ENCODE measurements around the gene FADS1.
A peak's percentile ranks its signal among the peaks of the same experiment; 100 is the strongest.

FADS1 gene

GRCh38 chr11:61795459-61795858 is 21.3 kb downstream of the FADS1 start:
- DNase-seq: no peak

- no peak for DNase-seq
Observed at GRCh38 chr11:61794579-61794978, 22.2 kb downstream of the FADS1 start.

DNA sequence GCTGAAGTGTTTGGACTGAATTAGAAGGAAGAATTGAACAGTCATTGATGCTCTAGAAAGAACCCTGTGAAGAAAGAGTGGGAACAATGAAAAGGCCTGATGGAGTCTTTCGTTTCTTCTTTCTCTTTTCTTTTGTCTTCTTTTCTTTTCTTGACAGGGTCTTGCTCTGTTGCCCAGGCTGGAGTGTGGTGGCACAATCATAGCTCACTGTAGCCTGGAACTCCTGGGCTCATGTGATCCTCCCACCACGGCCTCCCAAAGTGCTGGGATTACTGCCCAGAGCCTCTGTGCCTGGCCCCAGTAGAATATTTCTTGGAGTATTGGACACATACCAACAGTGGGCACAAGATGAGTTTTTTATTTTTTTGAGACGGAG is 23.0 kb downstream of the FADS1 start:
- DNase-seq: no peak

DNA sequence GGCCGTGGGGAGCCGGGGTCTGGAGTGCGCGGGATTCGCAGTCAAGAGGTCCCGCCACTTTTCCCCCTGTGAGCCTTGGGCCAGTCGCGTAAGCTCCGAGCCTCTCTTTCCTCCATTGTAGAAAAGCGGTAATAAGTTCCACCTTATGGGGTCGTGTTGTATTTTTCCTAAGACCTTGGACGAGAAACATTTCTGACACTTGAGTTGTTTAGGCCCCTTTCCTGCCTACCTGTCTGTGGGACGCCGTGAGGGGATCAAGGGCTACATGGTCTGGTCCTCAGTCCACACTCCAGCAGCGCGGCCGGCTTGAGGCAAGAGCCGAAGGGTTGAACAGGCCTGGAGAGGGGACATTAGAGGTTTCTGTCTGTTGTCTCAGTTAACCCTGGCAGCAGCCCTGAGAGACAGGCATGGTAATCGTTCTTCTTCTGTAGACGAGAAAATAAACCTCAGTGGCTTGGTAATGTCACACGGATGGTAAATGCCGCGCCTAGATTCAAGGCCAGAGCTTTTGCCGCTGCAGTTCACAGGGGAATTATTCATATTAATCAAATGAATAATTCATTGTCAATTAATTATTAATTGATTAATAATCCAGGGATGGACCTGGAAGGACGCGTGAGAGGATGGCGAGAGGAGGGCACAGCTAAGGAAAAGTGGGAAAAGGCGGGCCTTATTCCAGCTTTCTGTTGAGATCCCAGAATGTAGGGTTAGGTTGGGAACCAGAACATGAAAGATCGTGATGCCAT is 23.5 kb downstream of the FADS1 start:
- no peak for DNase-seq

DNA sequence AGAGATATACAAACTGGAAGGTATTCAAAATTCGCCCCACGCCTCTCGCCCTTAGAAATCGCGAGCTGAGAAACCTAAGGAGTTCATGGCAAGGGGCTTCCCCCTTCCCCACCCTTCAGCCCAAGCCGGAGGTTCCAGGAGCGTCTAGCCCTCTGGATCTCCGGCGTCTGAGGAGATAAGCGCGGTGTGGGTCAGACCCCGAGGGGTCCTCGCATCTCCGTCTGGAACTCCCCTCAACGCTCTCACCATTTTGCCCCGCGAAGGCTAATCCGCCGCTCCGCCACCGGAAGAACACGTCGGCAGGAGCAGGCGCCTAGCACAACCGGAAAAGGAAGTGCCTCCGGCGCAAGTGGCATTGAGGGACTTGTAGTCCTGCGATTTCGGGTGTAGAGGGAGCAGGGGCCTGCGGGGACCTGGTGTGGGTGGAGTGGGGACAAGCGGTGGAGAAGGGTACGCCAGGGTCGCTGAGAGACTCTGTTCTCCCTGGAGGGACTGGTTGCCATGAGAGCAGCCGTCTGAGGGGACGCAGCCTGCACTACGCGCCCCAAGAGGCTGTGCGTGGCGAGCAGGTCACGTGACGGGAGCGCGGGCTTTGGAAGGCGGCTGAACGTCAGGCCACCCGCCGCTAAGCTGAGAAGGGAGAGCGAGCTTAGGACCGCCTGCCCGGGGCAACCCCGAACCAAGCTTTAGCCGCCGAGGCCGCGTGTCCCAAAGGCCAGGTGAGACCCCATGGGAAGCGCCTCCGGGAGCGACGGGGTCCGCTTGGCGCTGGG is 24.3 kb downstream of the FADS1 start, which contains the start of the genes FEN1 and TMEM258:
Gene FEN1 (plus strand): TSS at position 602 of the 773 bp plus-strand sequence. CDS start 2,451 bp downstream, outside the sequence.
Gene TMEM258 (minus strand): TSS at position 290 of the 773 bp plus-strand sequence. CDS start 41 bp downstream, at position 249.
- peak; percentile 86 to 93 for DNase-seq

GRCh38 chr11:61791737-61792309 is 25.0 kb downstream of the FADS1 start:
- DNase-seq: peak; percentile 64 to 75

GRCh38 chr11:61787928-61788491 is 28.8 kb downstream of the FADS1 start:
- DNase-seq: peak; percentile 29 to 53

GRCh38 chr11:61785837-61786402 is 30.9 kb downstream of the FADS1 start:
- DNase-seq: no peak

- no peak for DNase-seq
Observed at GRCh38 chr11:61784506-61784805, 32.3 kb downstream of the FADS1 start.

DNA sequence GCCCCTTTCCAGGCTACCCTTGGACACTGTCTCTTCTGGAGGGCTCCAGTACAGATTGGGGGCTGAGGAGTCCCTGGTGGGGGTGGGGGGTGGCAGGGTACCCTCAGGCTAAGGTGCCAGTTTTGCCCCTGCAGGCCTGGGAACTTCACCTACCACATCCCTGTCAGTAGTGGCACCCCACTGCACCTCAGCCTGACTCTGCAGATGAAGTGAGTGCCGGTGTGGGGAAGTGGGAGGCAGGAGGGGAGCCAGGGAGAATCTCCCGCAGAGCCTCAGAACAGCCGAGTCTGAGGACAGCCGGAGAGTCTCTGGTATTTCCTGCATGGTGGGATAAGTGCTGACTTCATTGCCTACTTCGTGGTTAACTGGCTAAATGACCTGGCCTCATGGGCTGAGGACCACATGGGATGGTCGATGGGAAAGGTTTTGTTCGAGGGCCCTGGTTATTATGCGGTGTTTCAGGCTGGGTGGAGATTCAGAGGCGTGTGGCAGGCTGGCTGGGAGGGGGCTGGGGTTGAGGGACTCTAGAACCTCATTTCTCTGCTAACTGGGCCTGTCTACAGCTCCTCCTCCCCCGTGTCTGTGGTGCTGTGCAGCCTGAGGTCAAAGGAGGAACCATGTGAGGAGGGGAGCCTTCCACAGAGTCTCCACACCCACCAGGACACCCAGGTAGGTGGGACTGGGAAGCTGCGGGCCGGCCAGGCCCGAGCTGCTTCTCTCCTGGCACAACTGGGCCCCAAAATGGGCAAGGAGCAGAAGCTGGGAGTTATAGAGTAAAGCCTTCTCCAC is 32.9 kb downstream of the FADS1 start:
- DNase-seq: no peak

GRCh38 chr11:61782841-61783240 is 34.0 kb downstream of the FADS1 start:
- DNase-seq: no peak

DNA sequence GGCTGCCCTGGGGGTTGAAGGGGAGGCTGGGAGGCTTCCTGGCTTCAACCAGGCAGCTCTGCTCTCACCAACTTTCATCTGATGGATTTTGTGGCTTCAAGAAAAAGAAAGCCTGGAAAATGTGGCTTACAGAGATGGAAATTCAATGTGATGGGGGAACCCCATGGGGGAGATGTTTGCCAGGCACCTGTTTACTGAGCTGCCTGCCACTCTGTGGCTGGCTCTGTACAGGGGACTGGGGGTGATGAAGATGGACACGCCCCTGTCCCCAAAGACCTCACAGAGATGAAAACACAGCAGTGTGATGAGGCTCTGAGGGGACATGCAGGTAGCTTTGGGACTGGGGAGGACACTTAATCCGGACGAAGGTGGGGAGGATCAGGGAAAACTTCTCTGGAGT is 34.5 kb downstream of the FADS1 start:
- DNase-seq: no peak

- DNase-seq: no peak
Observed at GRCh38 chr11:61781585-61781984, 35.2 kb downstream of the FADS1 start.

DNA sequence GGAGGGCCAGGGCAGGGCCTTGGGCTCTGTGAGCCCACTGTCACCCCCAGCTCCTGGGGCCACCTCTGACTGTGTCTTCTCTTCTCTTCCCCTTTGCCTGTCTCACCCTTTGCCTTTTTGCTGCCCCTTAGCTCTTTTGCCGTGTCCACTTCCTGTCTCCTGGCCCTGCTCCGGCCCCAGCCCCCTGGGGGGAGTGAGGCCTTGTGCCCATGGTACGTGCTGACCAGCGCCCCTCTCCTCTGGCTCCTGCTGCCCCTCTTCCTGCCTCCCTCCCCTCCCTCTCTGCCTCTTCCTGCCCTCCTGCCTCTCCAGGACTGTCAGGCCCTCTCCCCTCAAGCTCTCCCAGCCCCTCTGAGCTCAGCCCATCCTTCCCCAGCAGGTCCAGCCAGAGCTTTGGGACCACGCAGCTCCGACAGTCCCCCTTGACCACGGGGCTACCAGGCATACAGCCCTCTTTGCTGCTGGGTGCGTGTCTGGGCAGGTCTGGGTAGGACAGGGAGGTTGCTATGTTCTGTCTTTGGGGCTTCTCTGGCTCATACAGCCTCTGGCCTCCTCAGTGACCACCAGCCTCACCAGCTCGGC is 36.1 kb downstream of the FADS1 start:
- DNase-seq: no peak

DNA sequence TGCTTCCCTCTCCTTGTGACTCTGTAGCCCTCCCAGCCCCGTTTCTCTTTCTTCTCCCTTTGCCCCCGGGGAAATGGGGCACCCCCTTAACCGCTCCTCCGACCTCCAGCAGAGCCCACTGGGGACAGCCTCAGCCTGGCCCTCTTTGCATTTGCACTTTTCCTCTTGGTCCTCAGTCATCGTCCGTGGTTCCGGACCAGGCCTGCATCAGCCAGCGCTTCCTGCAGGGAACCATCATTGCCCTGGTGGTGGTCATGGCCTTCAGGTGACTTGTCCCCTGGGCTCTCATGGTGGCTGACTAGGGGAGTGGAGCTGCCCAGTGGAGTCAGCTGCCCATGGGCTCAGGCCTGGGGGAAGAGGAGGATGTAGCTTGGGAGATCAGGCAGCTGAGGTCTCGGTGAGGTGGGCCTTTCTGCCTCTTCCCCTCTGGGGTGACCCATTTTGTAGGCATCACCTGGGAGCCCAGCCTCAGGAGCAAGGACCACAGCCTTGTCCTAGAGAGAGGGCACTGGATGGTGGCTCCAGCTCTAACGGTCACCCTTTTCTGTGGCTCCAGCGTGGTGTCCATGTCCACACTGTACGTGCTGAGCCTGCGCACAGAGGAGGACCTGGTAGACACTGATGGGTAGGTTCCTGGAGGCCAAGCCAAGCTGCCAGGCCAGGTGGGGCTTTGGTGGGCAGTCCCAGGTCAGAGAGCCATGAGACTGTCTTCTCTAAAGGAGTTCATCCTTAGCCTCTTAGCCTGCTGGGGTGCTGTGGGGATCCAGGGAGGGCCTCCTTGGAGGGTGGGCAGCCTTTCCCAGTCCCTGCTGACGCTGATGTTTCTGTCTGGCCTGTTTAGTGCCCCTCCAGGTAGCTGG is 36.9 kb downstream of the FADS1 start:
- no peak for DNase-seq

GRCh38 chr11:61778920-61779650 is 37.7 kb downstream of the FADS1 start:
- no peak for DNase-seq

DNA sequence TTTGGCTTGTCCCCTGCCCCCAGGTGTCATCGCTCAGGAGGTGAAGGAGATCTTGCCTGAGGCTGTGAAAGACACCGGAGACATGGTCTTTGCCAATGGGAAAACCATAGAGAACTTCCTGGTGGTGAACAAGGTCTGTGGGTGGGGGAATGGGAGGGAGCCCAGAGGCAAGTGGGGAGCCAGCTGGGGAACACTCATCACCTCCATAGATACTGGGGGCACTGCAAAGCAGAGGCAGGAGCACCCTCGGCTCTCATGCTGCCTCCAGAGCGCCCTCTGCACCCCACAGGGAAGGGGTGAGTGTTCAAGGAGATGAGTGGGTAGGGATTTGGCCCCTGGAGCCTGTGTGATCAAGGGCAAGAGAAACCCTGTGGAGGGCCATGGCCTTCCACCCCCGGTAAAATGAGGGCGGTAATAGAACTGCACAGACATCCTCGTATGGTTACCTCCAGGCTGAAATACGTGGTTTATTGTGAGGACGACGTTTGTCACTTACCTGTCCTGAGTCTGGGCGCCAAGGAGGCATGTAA is 38.4 kb downstream of the FADS1 start:
- DNase-seq: no peak

DNA sequence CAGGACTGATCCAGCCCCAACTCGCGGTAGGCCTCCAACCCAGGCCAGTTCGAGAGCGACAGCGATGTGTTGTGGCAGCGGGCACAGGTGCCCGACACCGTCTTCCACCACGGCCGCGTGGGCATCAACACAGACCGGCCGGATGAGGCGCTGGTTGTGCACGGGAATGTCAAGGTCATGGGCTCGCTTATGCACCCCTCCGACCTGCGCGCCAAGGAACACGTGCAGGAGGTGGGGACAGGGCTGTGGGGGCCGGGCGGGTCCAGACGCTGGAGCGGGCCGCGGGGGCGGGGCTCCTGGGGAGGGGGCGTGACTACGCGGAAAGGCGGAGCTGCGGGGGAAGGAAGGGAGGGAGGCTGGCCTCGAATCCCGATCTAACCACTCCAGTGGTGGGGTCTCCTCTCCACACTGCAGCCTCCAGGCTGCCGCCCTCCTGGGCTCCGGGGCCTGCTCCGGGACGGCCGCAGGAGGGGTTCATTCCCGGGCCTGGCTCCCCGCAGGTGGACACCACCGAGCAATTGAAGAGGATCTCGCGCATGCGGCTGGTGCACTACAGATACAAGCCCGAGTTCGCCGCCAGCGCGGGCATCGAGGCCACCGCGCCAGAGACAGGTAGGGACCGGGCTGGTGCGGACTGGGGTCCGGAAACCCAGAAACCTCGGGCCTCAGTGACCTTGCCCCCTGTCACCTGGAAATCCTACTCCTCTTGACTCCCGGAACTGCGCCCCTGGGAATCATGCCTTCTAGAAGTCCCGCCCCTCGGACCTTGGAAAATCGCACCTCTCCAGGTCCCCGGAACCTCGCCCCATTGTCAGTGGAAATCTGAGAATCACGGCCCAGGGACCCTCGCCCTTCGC is 39.3 kb downstream of the FADS1 start:
- DNase-seq: peak in 1 of 2 donors; percentile 9

Measured in inflammatory macrophage (primary cell).